Neural cell (in vitro differentiated cells): ENCODE data around the gene SIAE. TPM values are rescaled to one million over a fixed set of nuclear protein-coding genes. Genes with fewer than 3 reads are reported as not detected.

Experiments
- H2AFZ ChIP-seq: fragments of 200-600, 300-800 bp; sonication (generic), shearing (Covaris generic); 2 replicates; pipeline ENCODE4 v1.6.0; 2014; ENCODE audit warnings: low read depth, mild to moderate bottlenecking, antibody characterized with exemption, low read length, moderate library complexity
- H3F3A ChIP-seq: fragments of 200-600 bp; shearing (Covaris generic); 2 replicates; pipeline ENCODE4 v1.6.1; 2016; ENCODE audit warnings: mild to moderate bottlenecking, moderate library complexity, mixed read lengths, antibody characterized with exemption, low read length; ENCODE audit not compliant: insufficient read depth, poor library complexity, severe bottlenecking
- H3K27ac ChIP-seq: fragments of 200-600, 300-800 bp; sonication (generic), shearing (Covaris generic); 2 replicates; pipeline ENCODE4 v1.5.1; 2014; ENCODE audit warnings: mild to moderate bottlenecking, low read length, moderate library complexity
- H3K27me3 ChIP-seq: fragments of 300-800, 200-600 bp; sonication (generic), shearing (Covaris generic); 2 replicates; pipeline ENCODE4 v1.6.0; 2014; ENCODE audit warnings: mild to moderate bottlenecking, low read depth, low read length, moderate library complexity; ENCODE audit not compliant: insufficient read depth
- H3K36me3 ChIP-seq: fragments of 300-800, 200-600 bp; sonication (generic), shearing (Covaris generic); 2 replicates; pipeline ENCODE4 v1.5.1; 2014; ENCODE audit warnings: mild to moderate bottlenecking, antibody characterized with exemption, low read length, moderate library complexity; ENCODE audit not compliant: insufficient read depth
- H3K4me2 ChIP-seq: fragments of 300-800, 200-600 bp; sonication (generic), shearing (Covaris generic); 2 replicates; pipeline ENCODE4 v1.6.0; 2014; ENCODE audit warnings: mild to moderate bottlenecking, low read length
- H3K4me3 ChIP-seq: fragments of 300-800, 200-600 bp; sonication (generic), shearing (Covaris generic); 2 replicates; pipeline ENCODE4 v1.5.1; 2014; ENCODE audit warnings: mild to moderate bottlenecking, low read length, moderate library complexity
- H3K79me2 ChIP-seq: fragments of 200-600 bp; shearing (Covaris generic); replicated peaks from 2 replicates; pipeline ENCODE4 v1.6.0; 2014; ENCODE audit warnings: mild to moderate bottlenecking, low read length, moderate library complexity; ENCODE audit not compliant: insufficient read depth
- H3K9ac ChIP-seq: fragments of 300-800, 200-600 bp; sonication (generic), shearing (Covaris generic); 2 replicates; pipeline ENCODE4 v1.6.1; 2016; ENCODE audit warnings: mild to moderate bottlenecking, low read length, mixed read lengths
- H3K9me2 ChIP-seq: fragments of 200-600 bp; shearing (Covaris generic); 2 replicates; pipeline ENCODE4 v1.6.1; 2016; ENCODE audit warnings: mild to moderate bottlenecking, low read length, mixed read lengths; ENCODE audit not compliant: insufficient read depth
- H3K9me3 ChIP-seq: fragments of 200-600, 300-800 bp; sonication (generic), shearing (Covaris generic); 2 replicates; pipeline ENCODE4 v1.6.1; 2016; ENCODE audit warnings: mild to moderate bottlenecking, mixed run types, low read length, moderate library complexity, mixed read lengths
- H4K20me1 ChIP-seq: fragments of 200-600 bp; shearing (Covaris generic); 2 replicates; pipeline ENCODE4 v1.6.1; 2016; ENCODE audit warnings: mild to moderate bottlenecking, mixed run types; ENCODE audit not compliant: insufficient read depth
- EP300 ChIP-seq: fragments of 450-650 bp; conservative IDR thresholded peaks from 2 replicates; pipeline ENCODE4 v1.6.1; 2014; ENCODE audit warnings: antibody characterized with exemption, mild to moderate bottlenecking, moderate library complexity; ENCODE audit not compliant: poor library complexity, severe bottlenecking
- EZH2 ChIP-seq: fragments of 200-600, 300-800 bp; shearing (Covaris generic), sonication (generic); IDR thresholded peaks from 2 replicates; pipeline ENCODE4 v1.6.1; 2014; ENCODE audit warnings: antibody characterized with exemption, low read length, borderline replicate concordance, mild to moderate bottlenecking; ENCODE audit not compliant: insufficient read depth, poor library complexity, severe bottlenecking
- MXI1 ChIP-seq: fragments of 450-650 bp; conservative IDR thresholded peaks from 2 replicates; pipeline ENCODE4 v1.6.1; 2014; ENCODE audit warnings: antibody characterized with exemption, mild to moderate bottlenecking; ENCODE audit not compliant: poor library complexity, severe bottlenecking
- POLR2AphosphoS5 ChIP-seq: IDR thresholded peaks from 2 replicates; pipeline ENCODE4 v1.6.1; 2012
- RAD21 ChIP-seq: fragments of 450-650 bp; conservative IDR thresholded peaks from 2 replicates; pipeline ENCODE4 v1.6.1; 2014; ENCODE audit warnings: antibody characterized with exemption, mild to moderate bottlenecking, moderate library complexity
- SMC3 ChIP-seq: fragments of 450-650 bp; conservative IDR thresholded peaks from 2 replicates; pipeline ENCODE4 v1.6.1; 2014; ENCODE audit warnings: antibody characterized with exemption, mild to moderate bottlenecking, moderate library complexity; ENCODE audit not compliant: poor library complexity
- TAF1 ChIP-seq: IDR thresholded peaks from 2 replicates; pipeline ENCODE4 v1.6.1; 2012; ENCODE audit warnings: low read depth
- polyA plus RNA-seq: library from polyadenylated mRNA; depleted of rRNA; stranded (reverse); fragments of >200 nt; gene quantifications from 2 replicates; pipeline ENCODE4 v1.2.3, GENCODE V29; 2014
- TF ChIP-seq, protein P1 (sequence below): IDR thresholded peaks from 2 replicates; pipeline ENCODE4 v1.6.1; 2012; ENCODE audit warnings: borderline replicate concordance
- TF ChIP-seq, protein P2 (sequence below): fragments of 450-650 bp; IDR thresholded peaks from 2 replicates; pipeline ENCODE4 v1.5.1; 2014; ENCODE audit warnings: antibody characterized with exemption, mild to moderate bottlenecking, moderate library complexity; ENCODE audit not compliant: poor library complexity, severe bottlenecking

The SIAE gene
- polyA plus RNA-seq, 1 donor from 2014 or later: 4.0 TPM

DNA sequence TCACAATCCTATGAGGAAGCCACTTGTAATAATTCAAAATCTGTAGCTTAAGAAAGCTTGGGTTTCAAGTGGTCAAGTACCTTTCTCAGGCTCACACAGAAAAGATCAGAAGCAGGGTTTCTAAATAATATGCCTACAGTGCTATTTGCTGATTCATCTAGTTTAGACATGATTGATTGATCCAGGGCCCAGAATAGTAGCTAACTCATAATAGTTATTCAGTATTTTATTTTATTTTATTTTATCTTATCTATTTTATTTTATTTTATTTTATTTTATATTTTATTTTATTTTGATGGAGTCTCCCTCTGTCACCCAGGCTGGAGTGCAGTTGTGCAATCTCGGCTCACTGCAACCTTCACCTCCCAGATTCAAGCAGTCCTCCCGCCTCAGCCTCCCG lies 78.2 kb downstream of the SIAE start:
- Histone ChIP-seq H4K20me1 (no peaks in the 10 kb centered on the region), H3K4me3 (no peak overlapping the region), H3K9me3 (no peaks in the 10 kb centered on the region), H2AFZ (no peak overlapping the region), H3K36me3 (no peaks in the 10 kb centered on the region), H3F3A (peaks cover 4% of the 10 kb centered on the region), H3K4me2 (no peak overlapping the region), H3K27me3 (no peaks in the 10 kb centered on the region), H3K27ac (no peak overlapping the region), H3K9me2 (no peaks in the 10 kb centered on the region), H3K9ac (no peak overlapping the region), H3K79me2 (no peaks in the 10 kb centered on the region)
- TF ChIP-seq TAF1 (no peak), POLR2AphosphoS5 (no peak), EZH2 (no peak), EP300 (no peak), MXI1 (no peak), SMC3 (no peak), RAD21 (no peak)
- TF ChIP-seq, protein P1, sequence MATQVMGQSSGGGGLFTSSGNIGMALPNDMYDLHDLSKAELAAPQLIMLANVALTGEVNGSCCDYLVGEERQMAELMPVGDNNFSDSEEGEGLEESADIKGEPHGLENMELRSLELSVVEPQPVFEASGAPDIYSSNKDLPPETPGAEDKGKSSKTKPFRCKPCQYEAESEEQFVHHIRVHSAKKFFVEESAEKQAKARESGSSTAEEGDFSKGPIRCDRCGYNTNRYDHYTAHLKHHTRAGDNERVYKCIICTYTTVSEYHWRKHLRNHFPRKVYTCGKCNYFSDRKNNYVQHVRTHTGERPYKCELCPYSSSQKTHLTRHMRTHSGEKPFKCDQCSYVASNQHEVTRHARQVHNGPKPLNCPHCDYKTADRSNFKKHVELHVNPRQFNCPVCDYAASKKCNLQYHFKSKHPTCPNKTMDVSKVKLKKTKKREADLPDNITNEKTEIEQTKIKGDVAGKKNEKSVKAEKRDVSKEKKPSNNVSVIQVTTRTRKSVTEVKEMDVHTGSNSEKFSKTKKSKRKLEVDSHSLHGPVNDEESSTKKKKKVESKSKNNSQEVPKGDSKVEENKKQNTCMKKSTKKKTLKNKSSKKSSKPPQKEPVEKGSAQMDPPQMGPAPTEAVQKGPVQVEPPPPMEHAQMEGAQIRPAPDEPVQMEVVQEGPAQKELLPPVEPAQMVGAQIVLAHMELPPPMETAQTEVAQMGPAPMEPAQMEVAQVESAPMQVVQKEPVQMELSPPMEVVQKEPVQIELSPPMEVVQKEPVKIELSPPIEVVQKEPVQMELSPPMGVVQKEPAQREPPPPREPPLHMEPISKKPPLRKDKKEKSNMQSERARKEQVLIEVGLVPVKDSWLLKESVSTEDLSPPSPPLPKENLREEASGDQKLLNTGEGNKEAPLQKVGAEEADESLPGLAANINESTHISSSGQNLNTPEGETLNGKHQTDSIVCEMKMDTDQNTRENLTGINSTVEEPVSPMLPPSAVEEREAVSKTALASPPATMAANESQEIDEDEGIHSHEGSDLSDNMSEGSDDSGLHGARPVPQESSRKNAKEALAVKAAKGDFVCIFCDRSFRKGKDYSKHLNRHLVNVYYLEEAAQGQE: no peak
- TF ChIP-seq, protein P2, sequence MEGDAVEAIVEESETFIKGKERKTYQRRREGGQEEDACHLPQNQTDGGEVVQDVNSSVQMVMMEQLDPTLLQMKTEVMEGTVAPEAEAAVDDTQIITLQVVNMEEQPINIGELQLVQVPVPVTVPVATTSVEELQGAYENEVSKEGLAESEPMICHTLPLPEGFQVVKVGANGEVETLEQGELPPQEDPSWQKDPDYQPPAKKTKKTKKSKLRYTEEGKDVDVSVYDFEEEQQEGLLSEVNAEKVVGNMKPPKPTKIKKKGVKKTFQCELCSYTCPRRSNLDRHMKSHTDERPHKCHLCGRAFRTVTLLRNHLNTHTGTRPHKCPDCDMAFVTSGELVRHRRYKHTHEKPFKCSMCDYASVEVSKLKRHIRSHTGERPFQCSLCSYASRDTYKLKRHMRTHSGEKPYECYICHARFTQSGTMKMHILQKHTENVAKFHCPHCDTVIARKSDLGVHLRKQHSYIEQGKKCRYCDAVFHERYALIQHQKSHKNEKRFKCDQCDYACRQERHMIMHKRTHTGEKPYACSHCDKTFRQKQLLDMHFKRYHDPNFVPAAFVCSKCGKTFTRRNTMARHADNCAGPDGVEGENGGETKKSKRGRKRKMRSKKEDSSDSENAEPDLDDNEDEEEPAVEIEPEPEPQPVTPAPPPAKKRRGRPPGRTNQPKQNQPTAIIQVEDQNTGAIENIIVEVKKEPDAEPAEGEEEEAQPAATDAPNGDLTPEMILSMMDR: no peak

DNA sequence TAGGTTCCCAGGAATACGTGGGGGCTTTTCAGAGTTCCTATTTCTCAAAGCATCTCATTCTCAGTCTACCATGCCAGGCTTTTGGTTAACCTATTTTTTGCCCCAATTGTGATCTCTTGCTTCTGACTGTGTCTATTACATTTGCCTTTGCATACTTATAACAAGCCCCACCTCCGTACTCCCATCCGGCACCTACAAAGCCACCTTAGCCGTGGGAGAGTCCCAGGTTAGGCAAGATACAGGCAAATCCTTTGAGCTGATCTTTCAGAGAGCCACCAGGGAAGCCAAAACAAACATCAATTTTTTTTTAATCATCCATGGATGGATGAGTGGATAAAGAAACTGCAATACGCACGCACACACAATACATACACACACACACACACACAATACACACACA lies 80.9 kb downstream of the SIAE start:
- Histone ChIP-seq H3K79me2 (no peaks in the 10 kb centered on the region), H3K9me3 (no peaks in the 10 kb centered on the region), H2AFZ (no peak overlapping the region), H3K4me2 (no peak overlapping the region), H3K9ac (no peak overlapping the region), H3F3A (no peaks in the 10 kb centered on the region), H3K27ac (no peak overlapping the region), H4K20me1 (no peaks in the 10 kb centered on the region), H3K36me3 (no peaks in the 10 kb centered on the region), H3K27me3 (no peaks in the 10 kb centered on the region), H3K4me3 (no peak overlapping the region), H3K9me2 (no peaks in the 10 kb centered on the region)
- no peak for TF ChIP-seq EZH2
- no peak for TF ChIP-seq RAD21
- TF ChIP-seq SMC3: no peak
- TF ChIP-seq, protein P1: no peak
- TF ChIP-seq, protein P2: no peak
- TF ChIP-seq MXI1: no peak
- no peak for TF ChIP-seq TAF1
- no peak for TF ChIP-seq POLR2AphosphoS5
- no peak for TF ChIP-seq EP300
